GM23338 (cell line): ENCODE measurements around the gene ANKRD17. TPM values are rescaled to one million over a fixed set of nuclear protein-coding genes. Genes with fewer than 3 reads are reported as not detected.
A peak's percentile ranks its signal among the peaks of the same experiment; 100 is the strongest.

Experiments
- ATAC-seq: fragments of 200-7000 bp; cut with Tn5 transposase; 3 replicates; pipeline ENCODE4 v1.9.1; 2020
- DNase-seq: peaks from one replicate; pipeline ENCODE4 v3.0.0-alpha.2; 2015; ENCODE audit warnings: low spot score
- H2AFZ ChIP-seq: fragments of 200-600 bp; sonication (generic); 2 replicates; pipeline ENCODE4 v1.8.0; 2016; ENCODE audit warnings: antibody characterized with exemption, mild to moderate bottlenecking, moderate library complexity
- H3F3A ChIP-seq: fragments of 200-600 bp; sonication (generic); replicated peaks from 2 replicates; pipeline ENCODE4 v1.8.0; 2017; ENCODE audit warnings: antibody characterized with exemption, mixed run types, low read depth
- H3K27ac ChIP-seq: fragments of 200-600 bp; sonication (generic); 2 replicates; pipeline ENCODE4 v1.6.1; 2016; ENCODE audit warnings: low read depth
- H3K27me3 ChIP-seq: fragments of 200-600 bp; sonication (generic); 2 replicates; pipeline ENCODE4 v1.8.0; 2016; ENCODE audit warnings: mild to moderate bottlenecking, mixed run types, moderate library complexity; ENCODE audit not compliant: insufficient read depth
- H3K36me3 ChIP-seq: fragments of 200-600 bp; sonication (generic); 2 replicates; pipeline ENCODE4 v1.8.0; 2016; ENCODE audit warnings: mild to moderate bottlenecking; ENCODE audit not compliant: insufficient read depth
- H3K4me1 ChIP-seq: fragments of 200-600 bp; sonication (generic); 2 replicates; pipeline ENCODE4 v1.8.0; 2016; ENCODE audit warnings: mild to moderate bottlenecking, moderate library complexity; ENCODE audit not compliant: insufficient read depth
- H3K4me2 ChIP-seq: fragments of 200-600 bp; sonication (generic); 2 replicates; pipeline ENCODE4 v1.7.1; 2017; ENCODE audit warnings: mixed run types
- H3K4me3 ChIP-seq: fragments of 200-600 bp; sonication (generic); 2 replicates; pipeline ENCODE4 v1.6.1; 2016; ENCODE audit warnings: mixed run types
- H3K79me2 ChIP-seq: fragments of 200-600 bp; sonication (generic); replicated peaks from 2 replicates; pipeline ENCODE4 v1.8.0; 2017; ENCODE audit warnings: mild to moderate bottlenecking; ENCODE audit not compliant: insufficient read depth
- H3K9me2 ChIP-seq: fragments of 200-600 bp; sonication (generic); 2 replicates; pipeline ENCODE4 v1.8.0; 2017; ENCODE audit not compliant: insufficient read depth
- H4K20me1 ChIP-seq: fragments of 200-600 bp; sonication (generic); replicated peaks from 2 replicates; pipeline ENCODE4 v1.8.0; 2017; ENCODE audit warnings: mild to moderate bottlenecking; ENCODE audit not compliant: insufficient read depth
- H3K27ac Mint-ChIP-seq: 2 replicates; pipeline ENCODE4 v1.8.0; 2020; ENCODE audit warnings: inconsistent platforms, mild to moderate bottlenecking, moderate library complexity, mixed read lengths
- H3K27me3 Mint-ChIP-seq: 3 replicates; pipeline ENCODE4 v1.8.0; 2022; ENCODE audit warnings: low read depth, mild to moderate bottlenecking, moderate library complexity, mixed read lengths, inconsistent platforms; ENCODE audit not compliant: insufficient read depth, poor library complexity
- H3K36me3 Mint-ChIP-seq: 3 replicates; pipeline ENCODE4 v1.8.0; 2021; ENCODE audit warnings: low read depth, mild to moderate bottlenecking, inconsistent platforms, moderate library complexity, mixed read lengths
- H3K4me1 Mint-ChIP-seq: 3 replicates; pipeline ENCODE4 v1.8.0; 2020; ENCODE audit warnings: mild to moderate bottlenecking, inconsistent platforms, mixed read lengths
- H3K4me3 Mint-ChIP-seq: 3 replicates; pipeline ENCODE4 v1.8.0; 2021; ENCODE audit warnings: moderate library complexity, mild to moderate bottlenecking, inconsistent platforms, mixed read lengths
- H3K9me3 Mint-ChIP-seq: 3 replicates; pipeline ENCODE4 v1.8.0; 2020; ENCODE audit warnings: moderate library complexity, mild to moderate bottlenecking, inconsistent platforms, mixed read lengths
- NANOG ChIP-seq: IDR thresholded peaks from 2 replicates; pipeline ENCODE4 v1.6.1; 2016; ENCODE audit warnings: antibody characterized with exemption, borderline replicate concordance
- POLR2AphosphoS5 ChIP-seq: IDR thresholded peaks from 2 replicates; pipeline ENCODE4 v1.6.1; 2016; ENCODE audit warnings: antibody characterized with exemption, low read depth
- ZNF114 ChIP-seq: fragments of 250-450 bp; sonication (Bioruptor Pico); IDR thresholded peaks from 2 replicates; pipeline ENCODE4 v1.5.0; 2020; ENCODE audit warnings: mild to moderate bottlenecking, moderate library complexity
- polyA plus RNA-seq: library from polyadenylated mRNA; unstranded; fragments of >200 nt; fragmentation: Nextera tagmentation; extraction: Ambion mirVana; gene quantifications from 2 replicates; pipeline ENCODE4 v1.2.1, GENCODE V29; 2016
- total RNA-seq: library from RNA; depleted of rRNA; stranded (reverse); fragments of >200 nt; shearing (Covaris generic); gene quantifications from 2 replicates; pipeline ENCODE4 v1.2.3, GENCODE V29; 2014
- TF ChIP-seq, protein P1 (sequence below), 2 experiments: fragments of 200-600 bp in 1 of 2; sonication (generic) in 1 of 2; conservative IDR thresholded peaks; 2 replicates each; pipeline versions ENCODE4 v1.5.1 to v1.6.1; 2016 to 2017; ENCODE audit warnings: antibody characterized with exemption in 2 of 2, low read depth in 2 of 2, mild to moderate bottlenecking in 2 of 2, moderate library complexity in 1 of 2
- TF ChIP-seq, protein P2 (sequence below): fragments of 250-450 bp; sonication (Bioruptor Pico); IDR thresholded peaks from 2 replicates; pipeline ENCODE4 v1.5.0; 2020; ENCODE audit warnings: mild to moderate bottlenecking, moderate library complexity

Gene ANKRD17
- total and polyA plus RNA-seq, 2 experiments from 2014 or later, result 41.9 to 85.3 TPM

DNA sequence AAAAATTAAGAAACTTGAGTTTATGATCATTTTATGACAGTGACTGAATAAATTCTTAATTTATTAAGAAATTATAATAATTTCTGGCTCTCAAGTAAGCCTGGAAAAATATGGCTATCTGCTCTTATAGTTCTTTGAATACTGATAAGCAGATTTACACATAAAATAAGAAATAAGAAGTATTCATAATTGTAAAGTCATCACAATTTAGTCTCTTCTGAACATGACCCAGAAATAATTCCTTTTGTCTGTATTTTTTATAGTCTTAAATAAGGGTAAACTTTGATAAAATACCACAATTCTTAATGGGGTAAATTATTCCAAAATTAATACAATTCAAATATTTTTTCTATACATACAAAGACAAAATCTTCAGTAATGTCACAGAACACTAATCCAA is 72.7 kb downstream of the ANKRD17 start (continued):
- TF ChIP-seq, protein P1, sequence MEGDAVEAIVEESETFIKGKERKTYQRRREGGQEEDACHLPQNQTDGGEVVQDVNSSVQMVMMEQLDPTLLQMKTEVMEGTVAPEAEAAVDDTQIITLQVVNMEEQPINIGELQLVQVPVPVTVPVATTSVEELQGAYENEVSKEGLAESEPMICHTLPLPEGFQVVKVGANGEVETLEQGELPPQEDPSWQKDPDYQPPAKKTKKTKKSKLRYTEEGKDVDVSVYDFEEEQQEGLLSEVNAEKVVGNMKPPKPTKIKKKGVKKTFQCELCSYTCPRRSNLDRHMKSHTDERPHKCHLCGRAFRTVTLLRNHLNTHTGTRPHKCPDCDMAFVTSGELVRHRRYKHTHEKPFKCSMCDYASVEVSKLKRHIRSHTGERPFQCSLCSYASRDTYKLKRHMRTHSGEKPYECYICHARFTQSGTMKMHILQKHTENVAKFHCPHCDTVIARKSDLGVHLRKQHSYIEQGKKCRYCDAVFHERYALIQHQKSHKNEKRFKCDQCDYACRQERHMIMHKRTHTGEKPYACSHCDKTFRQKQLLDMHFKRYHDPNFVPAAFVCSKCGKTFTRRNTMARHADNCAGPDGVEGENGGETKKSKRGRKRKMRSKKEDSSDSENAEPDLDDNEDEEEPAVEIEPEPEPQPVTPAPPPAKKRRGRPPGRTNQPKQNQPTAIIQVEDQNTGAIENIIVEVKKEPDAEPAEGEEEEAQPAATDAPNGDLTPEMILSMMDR (conservative IDR thresholded peaks at IDR 0.05; ENCODE audit: low read depth in 2 of 2), result no peak
- TF ChIP-seq, protein P2, sequence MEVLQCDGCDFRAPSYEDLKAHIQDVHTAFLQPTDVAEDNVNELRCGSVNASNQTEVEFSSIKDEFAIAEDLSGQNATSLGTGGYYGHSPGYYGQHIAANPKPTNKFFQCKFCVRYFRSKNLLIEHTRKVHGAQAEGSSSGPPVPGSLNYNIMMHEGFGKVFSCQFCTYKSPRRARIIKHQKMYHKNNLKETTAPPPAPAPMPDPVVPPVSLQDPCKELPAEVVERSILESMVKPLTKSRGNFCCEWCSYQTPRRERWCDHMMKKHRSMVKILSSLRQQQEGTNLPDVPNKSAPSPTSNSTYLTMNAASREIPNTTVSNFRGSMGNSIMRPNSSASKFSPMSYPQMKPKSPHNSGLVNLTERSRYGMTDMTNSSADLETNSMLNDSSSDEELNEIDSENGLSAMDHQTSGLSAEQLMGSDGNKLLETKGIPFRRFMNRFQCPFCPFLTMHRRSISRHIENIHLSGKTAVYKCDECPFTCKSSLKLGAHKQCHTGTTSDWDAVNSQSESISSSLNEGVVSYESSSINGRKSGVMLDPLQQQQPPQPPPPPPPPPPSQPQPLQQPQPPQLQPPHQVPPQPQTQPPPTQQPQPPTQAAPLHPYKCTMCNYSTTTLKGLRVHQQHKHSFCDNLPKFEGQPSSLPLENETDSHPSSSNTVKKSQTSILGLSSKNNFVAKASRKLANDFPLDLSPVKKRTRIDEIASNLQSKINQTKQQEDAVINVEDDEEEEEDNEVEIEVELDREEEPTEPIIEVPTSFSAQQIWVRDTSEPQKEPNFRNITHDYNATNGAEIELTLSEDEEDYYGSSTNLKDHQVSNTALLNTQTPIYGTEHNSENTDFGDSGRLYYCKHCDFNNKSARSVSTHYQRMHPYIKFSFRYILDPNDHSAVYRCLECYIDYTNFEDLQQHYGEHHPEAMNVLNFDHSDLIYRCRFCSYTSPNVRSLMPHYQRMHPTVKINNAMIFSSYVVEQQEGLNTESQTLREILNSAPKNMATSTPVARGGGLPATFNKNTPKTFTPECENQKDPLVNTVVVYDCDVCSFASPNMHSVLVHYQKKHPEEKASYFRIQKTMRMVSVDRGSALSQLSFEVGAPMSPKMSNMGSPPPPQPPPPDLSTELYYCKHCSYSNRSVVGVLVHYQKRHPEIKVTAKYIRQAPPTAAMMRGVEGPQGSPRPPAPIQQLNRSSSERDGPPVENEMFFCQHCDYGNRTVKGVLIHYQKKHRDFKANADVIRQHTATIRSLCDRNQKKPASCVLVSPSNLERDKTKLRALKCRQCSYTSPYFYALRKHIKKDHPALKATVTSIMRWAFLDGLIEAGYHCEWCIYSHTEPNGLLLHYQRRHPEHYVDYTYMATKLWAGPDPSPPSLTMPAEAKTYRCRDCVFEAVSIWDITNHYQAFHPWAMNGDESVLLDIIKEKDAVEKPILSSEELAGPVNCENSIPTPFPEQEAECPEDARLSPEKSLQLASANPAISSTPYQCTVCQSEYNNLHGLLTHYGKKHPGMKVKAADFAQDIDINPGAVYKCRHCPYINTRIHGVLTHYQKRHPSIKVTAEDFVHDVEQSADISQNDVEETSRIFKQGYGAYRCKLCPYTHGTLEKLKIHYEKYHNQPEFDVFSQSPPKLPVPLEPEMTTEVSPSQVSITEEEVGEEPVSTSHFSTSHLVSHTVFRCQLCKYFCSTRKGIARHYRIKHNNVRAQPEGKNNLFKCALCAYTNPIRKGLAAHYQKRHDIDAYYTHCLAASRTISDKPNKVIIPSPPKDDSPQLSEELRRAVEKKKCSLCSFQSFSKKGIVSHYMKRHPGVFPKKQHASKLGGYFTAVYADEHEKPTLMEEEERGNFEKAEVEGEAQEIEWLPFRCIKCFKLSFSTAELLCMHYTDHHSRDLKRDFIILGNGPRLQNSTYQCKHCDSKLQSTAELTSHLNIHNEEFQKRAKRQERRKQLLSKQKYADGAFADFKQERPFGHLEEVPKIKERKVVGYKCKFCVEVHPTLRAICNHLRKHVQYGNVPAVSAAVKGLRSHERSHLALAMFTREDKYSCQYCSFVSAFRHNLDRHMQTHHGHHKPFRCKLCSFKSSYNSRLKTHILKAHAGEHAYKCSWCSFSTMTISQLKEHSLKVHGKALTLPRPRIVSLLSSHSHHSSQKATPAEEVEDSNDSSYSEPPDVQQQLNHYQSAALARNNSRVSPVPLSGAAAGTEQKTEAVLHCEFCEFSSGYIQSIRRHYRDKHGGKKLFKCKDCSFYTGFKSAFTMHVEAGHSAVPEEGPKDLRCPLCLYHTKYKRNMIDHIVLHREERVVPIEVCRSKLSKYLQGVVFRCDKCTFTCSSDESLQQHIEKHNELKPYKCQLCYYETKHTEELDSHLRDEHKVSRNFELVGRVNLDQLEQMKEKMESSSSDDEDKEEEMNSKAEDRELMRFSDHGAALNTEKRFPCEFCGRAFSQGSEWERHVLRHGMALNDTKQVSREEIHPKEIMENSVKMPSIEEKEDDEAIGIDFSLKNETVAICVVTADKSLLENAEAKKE (CRISPR knock-in tag), result no peak
- no peak for TF ChIP-seq POLR2AphosphoS5

- ATAC-seq, result no peak
- Mint-ChIP-seq H3K4me1 (peaks cover 24% of the 10 kb centered on the region), H3K27ac (peak overlapping the region; percentile 3; the same call in 1 of the 2 replicates)
Measured at GRCh38 chr4:73181231-73181630, 77.4 kb downstream of the ANKRD17 start.

More at GRCh38 chr4:73181231-73181630, 77.4 kb downstream of the ANKRD17 start:
- Histone ChIP-seq H3K4me3 (no peak overlapping the region), H3K27ac (no peak overlapping the region), H2AFZ (no peak overlapping the region), H4K20me1 (peaks cover 9% of the 10 kb centered on the region; the same call in 1 of the 2 replicates), H3K4me2 (no peak overlapping the region), H3K36me3 (no peaks in the 10 kb centered on the region), H3K4me1 (peaks cover 8% of the 10 kb centered on the region; the same call in 1 of the 2 replicates), H3K27me3 (no peaks in the 10 kb centered on the region), H3K9me2 (no peaks in the 10 kb centered on the region), H3K79me2 (peaks cover 94% of the 10 kb centered on the region), H3F3A (no peaks in the 10 kb centered on the region)
- TF ChIP-seq, protein P1 (conservative IDR thresholded peaks at IDR 0.05; ENCODE audit: low read depth in 2 of 2), result no peak
- TF ChIP-seq NANOG, result no peak
- no peak for TF ChIP-seq ZNF114 (CRISPR knock-in tag)
- no peak for DNase-seq
- no peaks in the 10 kb centered on the region for H3K9me3 Mint-ChIP-seq
- no peaks in the 10 kb centered on the region for H3K27me3 Mint-ChIP-seq
- no peak overlapping the region for H3K4me3 Mint-ChIP-seq
- H3K36me3 Mint-ChIP-seq, result peaks cover 9% of the 10 kb centered on the region
